ENCODE measurements around the gene ENTPD8.

DNA sequence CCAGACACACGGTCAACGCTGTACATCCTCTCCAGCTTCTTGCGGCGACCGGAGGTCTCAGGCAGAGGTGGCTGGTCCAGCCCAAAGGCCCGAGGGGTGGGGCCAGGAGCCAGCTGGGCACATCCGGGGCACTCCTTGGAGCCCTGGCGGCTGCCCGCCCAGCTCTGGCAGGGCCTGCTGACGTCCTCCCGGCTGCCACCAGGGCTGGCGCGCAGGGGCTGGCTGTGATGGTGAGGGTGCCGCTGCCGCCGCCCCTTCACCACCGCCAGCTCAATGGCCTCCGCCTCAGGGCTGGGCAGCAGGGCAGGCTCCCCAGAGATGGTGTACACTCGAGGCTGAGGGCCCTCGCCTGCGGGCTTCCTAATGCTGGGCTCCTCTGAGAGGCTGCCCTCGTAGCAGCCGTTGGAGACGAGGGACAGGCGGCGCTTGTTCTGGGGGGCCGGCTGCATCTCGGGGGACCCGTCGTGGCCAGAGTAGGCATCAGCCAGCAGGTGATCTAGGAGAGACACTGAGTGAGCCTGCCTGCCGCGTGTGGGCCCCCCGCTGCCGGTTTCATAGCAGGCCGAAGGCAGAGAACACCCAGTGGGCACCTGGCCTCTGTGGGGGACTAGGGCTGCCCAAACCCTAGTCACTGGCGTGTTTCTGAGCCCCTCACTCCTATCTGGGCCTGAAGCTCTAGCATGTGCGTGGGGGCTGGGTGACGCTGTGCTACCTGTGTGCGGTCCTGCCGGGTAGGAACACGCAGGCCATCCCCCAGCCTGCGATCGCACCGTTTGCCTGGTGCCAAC, 16.4 kb upstream of the ENTPD8 start:
- TF ChIP-seq, protein P1, sequence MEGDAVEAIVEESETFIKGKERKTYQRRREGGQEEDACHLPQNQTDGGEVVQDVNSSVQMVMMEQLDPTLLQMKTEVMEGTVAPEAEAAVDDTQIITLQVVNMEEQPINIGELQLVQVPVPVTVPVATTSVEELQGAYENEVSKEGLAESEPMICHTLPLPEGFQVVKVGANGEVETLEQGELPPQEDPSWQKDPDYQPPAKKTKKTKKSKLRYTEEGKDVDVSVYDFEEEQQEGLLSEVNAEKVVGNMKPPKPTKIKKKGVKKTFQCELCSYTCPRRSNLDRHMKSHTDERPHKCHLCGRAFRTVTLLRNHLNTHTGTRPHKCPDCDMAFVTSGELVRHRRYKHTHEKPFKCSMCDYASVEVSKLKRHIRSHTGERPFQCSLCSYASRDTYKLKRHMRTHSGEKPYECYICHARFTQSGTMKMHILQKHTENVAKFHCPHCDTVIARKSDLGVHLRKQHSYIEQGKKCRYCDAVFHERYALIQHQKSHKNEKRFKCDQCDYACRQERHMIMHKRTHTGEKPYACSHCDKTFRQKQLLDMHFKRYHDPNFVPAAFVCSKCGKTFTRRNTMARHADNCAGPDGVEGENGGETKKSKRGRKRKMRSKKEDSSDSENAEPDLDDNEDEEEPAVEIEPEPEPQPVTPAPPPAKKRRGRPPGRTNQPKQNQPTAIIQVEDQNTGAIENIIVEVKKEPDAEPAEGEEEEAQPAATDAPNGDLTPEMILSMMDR (IDR thresholded peaks at IDR 0.05; ENCODE audit: insufficient read depth, low read length): no peak
- TF ChIP-seq GABPA (IDR thresholded peaks at IDR 0.05; ENCODE audit: low read depth): no peak
- no peak for TF ChIP-seq POLR2AphosphoS5 (IDR thresholded peaks at IDR 0.05; ENCODE audit: low read depth)
